K562 (cell line): ENCODE data around the gene PTBP3. TPM values are rescaled to one million over a fixed set of nuclear protein-coding genes. Genes with fewer than 3 reads are reported as not detected.

ENCODE experiments used
- ATAC-seq: fragments of 200-7000 bp; cut with Tn5 transposase; 3 replicates; pipeline ENCODE4 v1.9.1; 2020; ENCODE audit warnings: moderate library complexity
- BruUV-seq: library from RNA; stranded (reverse); fragments of 400-500 nt; replicated peaks from 2 replicates; lab custom pipeline; 2021; lab: Mats Ljungman, UMichigan
- CTCF ChIA-PET: fragments of 300-600 bp; formaldehyde crosslinking; extraction: SDS; loops from one replicate; lab custom pipeline; 2021; ENCODE audit warnings: low intra/inter-chr PET ratio; lab: Yijun Ruan, JAX
- POLR2A ChIA-PET: fragments of 300-600, 350-650 bp; sonication (Branson Sonifier 250); formaldehyde crosslinking; extraction: SDS; loops from one replicate; lab custom pipeline; 2021; ENCODE audit warnings: antibody characterized with exemption, inconsistent platforms; lab: Yijun Ruan, JAX
- DNase-seq, 4 experiments: peaks; one replicate each; pipeline versions ENCODE4 v3.0.0 to v3.0.0-alpha.2; 2011 to 2018; ENCODE audit warnings: low spot score in 3 of 4, mixed read lengths in 3 of 4; ENCODE audit errors: extremely low read depth in 1 of 4
- FAIRE-seq: peaks from 2 replicates; lab custom pipeline; 2011; peaks lifted over from hg19 to GRCh38; lab: Jason Lieb, UNC
- H2AFZ ChIP-seq: 2 replicates; pipeline ENCODE4 v1.6.0; 2011; ENCODE audit warnings: low read depth, low read length, control low read depth, inconsistent platforms
- H3K27ac ChIP-seq: fragments of 200-600 bp; 3 replicates; pipeline ENCODE4 v1.8.0; 2011; ENCODE audit warnings: low read depth, mild to moderate bottlenecking, control low read depth, inconsistent platforms, low read length, moderate library complexity, mixed read lengths; ENCODE audit errors: extremely low read depth
- H3K27me3 ChIP-seq, 2 experiments: fragments of 300-600 bp in 1 of 2; 2 replicates in 1 of 2; 3 replicates in 1 of 2; pipeline versions ENCODE4 v1.6.0 to v1.8.0; 2011; ENCODE audit warnings: inconsistent platforms in 2 of 2, low read length in 2 of 2, mild to moderate bottlenecking in 1 of 2, mixed read lengths in 1 of 2, moderate library complexity in 1 of 2; ENCODE audit not compliant: control insufficient read depth in 2 of 2, insufficient read depth in 2 of 2
- H3K36me3 ChIP-seq: fragments of 300-600 bp; 3 replicates; pipeline ENCODE4 v1.8.0; 2011; ENCODE audit warnings: mild to moderate bottlenecking, low read length, inconsistent platforms; ENCODE audit not compliant: control insufficient read depth, insufficient read depth
- H3K4me1 ChIP-seq, 2 experiments: fragments of 200-600 bp in 1 of 2; replicated peaks in 1 of 2; 2 replicates in 1 of 2; 3 replicates in 1 of 2; pipeline versions ENCODE4 v1.5.1 to v1.8.0; 2011; ENCODE audit warnings: inconsistent platforms in 2 of 2, low read length in 2 of 2, mild to moderate bottlenecking in 1 of 2, mixed read lengths in 1 of 2, moderate library complexity in 1 of 2; ENCODE audit not compliant: control insufficient read depth in 2 of 2, insufficient read depth in 2 of 2
- H3K4me2 ChIP-seq: 2 replicates; pipeline ENCODE4 v1.6.1; 2011; ENCODE audit warnings: low read length, control low read depth, inconsistent platforms, mixed read lengths; ENCODE audit not compliant: insufficient read depth
- H3K4me3 ChIP-seq: fragments of 200-600 bp; sonication (generic), shearing (Covaris generic); 2 replicates; pipeline ENCODE4 v1.5.1; 2016; ENCODE audit warnings: control low read depth, inconsistent platforms
- H3K79me2 ChIP-seq: fragments of 200-600 bp; 3 replicates; pipeline ENCODE4 v1.8.0; 2011; ENCODE audit warnings: low read length, inconsistent platforms; ENCODE audit not compliant: control insufficient read depth, insufficient read depth
- H3K9ac ChIP-seq, 2 experiments: 2 replicates each; pipeline versions ENCODE4 v1.6.0 to v1.6.1; 2011; ENCODE audit warnings: low read depth in 2 of 2, low read length in 2 of 2, control low read depth in 1 of 2, inconsistent platforms in 1 of 2, mild to moderate bottlenecking in 1 of 2, mixed read lengths in 1 of 2; ENCODE audit not compliant: insufficient read depth in 1 of 2
- H3K9me1 ChIP-seq: one replicate; pipeline ENCODE4 v1.6.0; 2011; ENCODE audit warnings: inconsistent platforms, mild to moderate bottlenecking, low read length, moderate library complexity; ENCODE audit not compliant: control insufficient read depth, insufficient read depth
- H3K9me3 ChIP-seq: replicated peaks from 2 replicates; pipeline ENCODE4 v1.5.1; 2011; ENCODE audit warnings: low read depth, low read length, inconsistent platforms; ENCODE audit not compliant: control insufficient read depth, insufficient read depth
- H4K20me1 ChIP-seq: replicated peaks from 2 replicates; pipeline ENCODE4 v1.6.1; 2011; ENCODE audit warnings: low read length, inconsistent platforms, mixed read lengths; ENCODE audit not compliant: control insufficient read depth, insufficient read depth
- NR2C1 ChIP-seq, 2 experiments: fragments of 450-650 bp; IDR thresholded peaks; 2 replicates each; pipeline ENCODE4 v1.6.1; 2017; ENCODE audit warnings: mild to moderate bottlenecking in 2 of 2, antibody characterized with exemption in 1 of 2, inconsistent platforms in 1 of 2, missing compliant biosample characterization in 1 of 2, missing genetic modification characterization in 1 of 2
- RBM25 ChIP-seq: fragments of 200-400 bp; formaldehyde crosslinking; IDR thresholded peaks from 2 replicates; pipeline ENCODE4 v1.6.1; 2018; ENCODE audit warnings: low read length, low read depth, moderate library complexity; ENCODE audit not compliant: severe bottlenecking
- ZNF121 ChIP-seq: sonication (generic); formaldehyde crosslinking; conservative IDR thresholded peaks from 2 replicates; pipeline ENCODE4 v1.8.0; 2022; ENCODE audit warnings: missing genetic modification reagents
- WGBS: fragments of 100-300 bp; shearing (Covaris generic); methylation state at CpG from one replicate; pipeline ENCODE4 v1.1.6; 2016; ENCODE audit warnings: low coverage, mixed read lengths; ENCODE audit not compliant: insufficient coverage; ENCODE audit errors: missing lambda C conversion rate; 5-methylcytosine and 5-hydroxymethylcytosine counted together
- in situ Hi-C: fragments of 300-500 bp; cut with MboI; formaldehyde crosslinking; loops from 4 replicates; pipeline ENCODE4 v1.15.0; 2018; ENCODE audit warnings: inconsistent platforms, mixed read lengths
- intact Hi-C: fragments of 100-400 bp; cut with micrococcal nuclease; formaldehyde crosslinking; loops from 2 replicates; pipeline ENCODE4 v1.14.2; 2022
- polyA plus RNA-seq, 8 experiments: library from polyadenylated mRNA; depleted of rRNA in 4 of 8; stranded (reverse) in 5 of 8; unstranded in 3 of 8; fragments of >200 nt; fragmentation: Nextera tagmentation in 2 of 8; fragmentation: Illumina TruSeq in 1 of 8; extraction: Ambion mirVana in 2 of 8; extraction: Trizol in 1 of 8; gene quantifications; 2 replicates each; pipeline versions ENCODE4 v1.2.1 to v1.2.3, GENCODE V29; 2011 to 2014; ENCODE audit warnings: inconsistent platforms in 1 of 8, missing spikeins in 1 of 8
- total RNA-seq, 7 experiments: library from RNA; depleted of rRNA in 6 of 7; stranded (reverse); fragments of >200 nt in 6 of 7; fragmentation: Illumina TruSeq in 2 of 7; extraction: Trizol in 2 of 7; gene quantifications; 2 replicates each; pipeline versions ENCODE4 v1.2.1 to v1.2.3, GENCODE V29; 2011 to 2021; ENCODE audit warnings: low replicate concordance in 1 of 7
- TF ChIP-seq, protein P1 (sequence below): fragments of 450-650 bp; formaldehyde crosslinking; IDR thresholded peaks from 2 replicates; pipeline ENCODE4 v1.4.0; 2020; ENCODE audit warnings: mild to moderate bottlenecking, moderate library complexity

Gene PTBP3
- total and polyA plus RNA-seq, 9 of the 15 experiments (the other 6 are each of a cell fraction or from before 2014, with no cell fraction given) = 22.4 to 132 (median 68.0) TPM

DNA sequence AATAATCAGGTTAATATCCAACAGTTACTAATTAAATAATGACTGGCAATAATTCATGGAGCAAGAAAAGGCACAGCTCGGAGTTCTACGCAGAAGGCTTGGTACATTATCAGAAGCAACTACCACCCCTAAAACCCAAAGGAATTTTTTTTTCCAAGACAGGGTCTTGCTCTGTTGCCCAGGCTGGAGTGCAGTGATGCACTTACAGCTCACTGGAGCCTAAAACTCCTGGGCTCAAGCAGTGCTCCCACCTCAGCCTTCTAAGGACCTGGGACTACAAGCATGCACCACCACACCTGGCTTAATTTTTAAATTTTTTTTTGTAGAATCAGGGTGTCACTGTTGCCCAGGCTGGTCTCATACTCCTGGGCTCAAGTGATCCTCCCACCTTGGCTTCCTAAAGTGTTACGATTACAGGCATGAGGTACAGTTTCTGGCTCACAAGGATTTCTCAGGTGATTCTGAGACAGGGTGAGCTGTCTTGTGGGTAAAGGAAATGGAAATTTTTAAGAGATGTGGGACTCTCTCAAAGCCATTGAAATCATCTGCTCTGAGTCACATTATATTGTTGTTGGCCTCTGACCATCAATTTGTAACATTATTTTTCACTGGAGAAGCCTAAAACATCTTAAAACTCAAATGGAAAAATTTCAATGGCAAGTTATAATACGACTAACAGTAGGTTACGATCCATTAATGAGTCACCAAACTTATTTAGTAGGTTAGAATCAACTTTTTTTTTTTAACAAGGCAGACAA lies 26.8 kb upstream of the PTBP3 start:
- WGBS = 62% methylated on average over 5 of the region's 5 CpGs
- intact Hi-C loops = loop anchor here (2.0 to 10.0 kb wide), 3 partner anchors 265 to 395 kb away; no protein-coding TSS in a partner anchor

More for the DNA sequence above, 26.8 kb upstream of the PTBP3 start:
- Histone ChIP-seq H3K36me3 (no peaks in the 10 kb centered on the region), H3K27ac (no peak overlapping the region), H2AFZ (no peak overlapping the region), H3K9ac (no peak overlapping the region), H3K9me3 (no peaks in the 10 kb centered on the region), H3K4me2 (no peak overlapping the region), H3K9me1 (no peaks in the 10 kb centered on the region), H3K4me3 (no peak overlapping the region), H4K20me1 (no peaks in the 10 kb centered on the region), H3K4me1 (no peaks in the 10 kb centered on the region), H3K79me2 (no peaks in the 10 kb centered on the region), H3K27me3 (no peaks in the 10 kb centered on the region)
- in situ Hi-C loops = loop anchor here (5.0 kb wide), 1 partner anchor 598 kb away; no protein-coding TSS in a partner anchor
- no TSS peak for BruUV-seq
- DNase-seq (no peak), ATAC-seq (no peak), FAIRE-seq (no peak)
- TF ChIP-seq NR2C1 (IDR thresholded peaks at IDR 0.05) (no peak), NR2C1 (tag; IDR thresholded peaks at IDR 0.05) (no peak), ZNF121 (CRISPR knock-in tag) (peak; percentile 72), RBM25 (peak; percentile 17)
- TF ChIP-seq, protein P1, sequence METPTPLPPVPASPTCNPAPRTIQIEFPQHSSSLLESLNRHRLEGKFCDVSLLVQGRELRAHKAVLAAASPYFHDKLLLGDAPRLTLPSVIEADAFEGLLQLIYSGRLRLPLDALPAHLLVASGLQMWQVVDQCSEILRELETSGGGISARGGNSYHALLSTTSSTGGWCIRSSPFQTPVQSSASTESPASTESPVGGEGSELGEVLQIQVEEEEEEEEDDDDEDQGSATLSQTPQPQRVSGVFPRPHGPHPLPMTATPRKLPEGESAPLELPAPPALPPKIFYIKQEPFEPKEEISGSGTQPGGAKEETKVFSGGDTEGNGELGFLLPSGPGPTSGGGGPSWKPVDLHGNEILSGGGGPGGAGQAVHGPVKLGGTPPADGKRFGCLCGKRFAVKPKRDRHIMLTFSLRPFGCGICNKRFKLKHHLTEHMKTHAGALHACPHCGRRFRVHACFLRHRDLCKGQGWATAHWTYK (CRISPR knock-in tag) = no peak
- ChIA-PET CTCF (interaction anchor here (1.5 to 2.6 kb wide), 3 partner anchors 194 to 600 kb away, joined by 3 to 26 read pairs (median 7); no protein-coding TSS in a partner anchor), POLR2A (interaction anchor here (0.6 to 0.7 kb wide), 2 partner anchors 25 to 544 kb away, joined by 3 read pairs; no protein-coding TSS in a partner anchor)
